Left ventricle myocardium superior (tissue), 1 donor: ENCODE results near the gene HSPB6. TPM values are rescaled to one million over a fixed set of nuclear protein-coding genes. Genes with fewer than 3 reads are reported as not detected.
A peak's percentile ranks its signal among the peaks of the same experiment; 100 is the strongest.
"Not testable (repeated sequence)": the region's sequence is repeated elsewhere in the genome, so short reads cannot be mapped to it uniquely, and the experiment has no call there.

Source experiments
- ATAC-seq: fragments of 200-7000 bp; cut with Tn5 transposase; one replicate; pipeline ENCODE4 v1.9.1; 2020; ENCODE audit warnings: mild to moderate bottlenecking, moderate library complexity
- DNase-seq: peaks from one replicate; pipeline ENCODE4 v3.0.0-alpha.2; 2020
- intact Hi-C: fragments of 100-400 bp; cut with micrococcal nuclease; formaldehyde crosslinking; loops from one replicate; pipeline ENCODE4 v1.11.0; 2022
- total RNA-seq: library from RNA; stranded (reverse); fragmentation: NEBNext Ultra II Directional; extraction: Animal tissue kit (Norgen Biotek cat#: 25700); gene quantifications from one replicate; pipeline ENCODE4 v1.2.1, GENCODE V29; 2021
- donor health status: DM: no; HTN: yes; CAD: no; lungs with severe emphysema.

Gene HSPB6
- total RNA-seq, 1 donor from 2014 or later, result 676 TPM

DNA sequence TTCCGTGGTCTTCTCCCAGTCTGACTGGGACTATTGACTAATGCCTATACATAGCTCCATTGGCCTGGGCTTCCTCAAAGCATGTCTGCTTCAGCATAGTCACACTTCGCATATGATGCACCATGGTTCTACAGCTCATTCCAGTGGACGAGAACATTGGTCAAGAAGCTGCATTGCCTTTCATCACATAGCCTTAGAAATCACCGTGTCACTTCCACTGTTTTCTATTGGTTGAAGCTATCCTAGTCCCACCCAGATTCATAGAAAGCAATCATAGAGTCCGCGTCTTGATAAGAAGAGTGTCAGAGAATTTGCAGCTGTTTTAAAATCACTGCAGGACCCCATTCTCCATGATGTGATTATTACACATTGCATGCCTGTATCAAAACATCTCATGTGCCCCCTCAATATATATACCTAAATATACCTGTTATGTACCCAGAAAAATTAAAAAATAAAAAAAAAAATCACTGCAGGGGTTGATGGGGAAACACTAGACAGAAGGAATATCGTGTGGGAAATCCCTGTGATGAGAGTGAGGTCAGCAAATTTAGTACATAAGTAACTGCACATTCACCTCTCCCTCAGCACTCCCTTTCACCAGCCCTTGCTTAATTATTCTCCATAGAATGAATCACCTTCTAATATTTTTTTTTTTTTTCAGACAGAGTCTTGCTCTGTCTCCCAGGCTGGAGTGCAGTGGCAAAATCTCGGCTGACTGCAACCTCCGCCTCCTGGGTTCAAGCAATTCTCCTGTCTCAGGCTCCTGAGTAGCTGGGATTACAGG lies 16.4 kb upstream of the HSPB6 start:
- intact Hi-C loops, result no loop called here
- ATAC-seq (no peak), DNase-seq (no peak)

DNA sequence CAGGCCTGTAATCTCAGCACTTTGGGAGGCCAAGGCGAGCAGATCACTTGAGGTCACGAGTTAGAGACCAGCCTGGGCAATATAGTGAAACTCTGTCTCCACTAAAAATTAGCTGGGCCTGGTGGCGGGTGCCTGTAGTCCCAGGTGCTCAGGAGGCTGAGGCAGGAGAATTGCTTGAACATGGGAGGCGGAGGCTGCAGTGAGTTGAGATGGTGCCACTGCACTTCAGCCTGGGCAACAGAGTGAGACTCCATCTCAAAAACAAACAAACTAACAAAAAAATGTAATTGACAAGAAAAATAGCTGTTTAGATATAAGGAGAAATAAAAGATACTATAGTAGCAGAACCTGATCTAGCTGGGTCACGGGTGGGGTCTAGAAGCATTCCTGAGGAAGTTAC lies 15.5 kb upstream of the HSPB6 start:
- intact Hi-C loops, ATAC-seq, DNase-seq: not testable (repeated sequence)

DNA sequence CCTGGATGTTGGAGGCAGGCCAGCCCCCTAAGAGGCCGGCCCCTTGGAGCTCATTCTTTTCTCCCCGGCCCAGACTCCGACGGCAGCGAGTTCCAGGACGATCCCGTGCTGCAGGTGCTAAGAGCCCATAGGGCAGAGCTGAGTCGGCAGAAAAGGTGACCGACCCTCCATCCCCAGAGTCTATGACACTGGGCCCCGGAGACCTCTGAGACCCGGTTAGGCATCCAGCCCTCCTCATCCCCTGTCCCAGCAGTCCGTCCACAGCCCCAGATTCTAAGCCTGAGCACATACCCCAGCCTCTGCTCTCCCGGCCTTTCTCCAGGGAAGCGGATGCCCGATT lies 11.2 kb upstream of the HSPB6 start:
- ATAC-seq (no peak), DNase-seq (no peak)
- intact Hi-C loops, result no loop called here

DNA sequence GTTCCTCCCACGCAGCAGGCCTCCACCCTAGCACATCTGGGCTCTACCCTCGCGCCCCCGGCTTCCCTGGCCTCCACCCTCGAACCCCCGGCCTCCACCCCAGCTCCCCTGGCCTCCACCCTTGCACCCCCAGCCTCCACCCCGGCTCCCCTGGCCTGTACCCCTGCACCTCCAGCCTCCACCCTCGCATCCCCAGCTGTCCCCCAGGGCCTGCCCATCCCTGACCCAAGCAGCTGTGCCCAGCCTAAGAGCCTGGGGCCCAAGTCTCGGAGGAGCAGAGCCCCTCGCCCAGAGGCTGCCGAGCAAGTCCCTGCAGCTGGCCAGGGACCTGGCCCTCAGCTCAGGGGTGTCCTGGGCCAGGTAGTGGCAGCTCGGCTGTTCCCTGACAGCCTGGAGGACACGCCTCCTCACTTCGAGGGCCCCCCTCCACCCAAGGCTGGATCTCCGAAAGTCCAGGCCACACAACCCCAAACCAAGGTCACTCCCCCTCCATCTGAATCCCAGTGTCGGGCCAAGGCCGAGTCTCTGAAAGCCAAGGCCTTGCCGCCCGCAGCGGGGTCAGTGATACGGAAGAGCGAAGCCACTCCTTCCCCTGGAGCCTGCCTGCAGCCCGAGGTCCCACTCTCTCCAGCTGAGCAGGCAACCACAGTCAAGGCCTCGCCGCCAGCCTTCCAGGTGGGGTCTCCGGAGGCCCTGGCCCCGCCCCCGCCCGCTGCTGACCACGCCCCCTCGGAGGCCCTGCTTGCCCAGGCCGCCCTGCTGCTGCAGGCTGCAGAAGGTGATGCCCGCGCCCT lies 10.7 kb upstream of the HSPB6 start:
- peak; percentile 70 for ATAC-seq
- DNase-seq, result no peak
- intact Hi-C loops, result no loop called here

DNA sequence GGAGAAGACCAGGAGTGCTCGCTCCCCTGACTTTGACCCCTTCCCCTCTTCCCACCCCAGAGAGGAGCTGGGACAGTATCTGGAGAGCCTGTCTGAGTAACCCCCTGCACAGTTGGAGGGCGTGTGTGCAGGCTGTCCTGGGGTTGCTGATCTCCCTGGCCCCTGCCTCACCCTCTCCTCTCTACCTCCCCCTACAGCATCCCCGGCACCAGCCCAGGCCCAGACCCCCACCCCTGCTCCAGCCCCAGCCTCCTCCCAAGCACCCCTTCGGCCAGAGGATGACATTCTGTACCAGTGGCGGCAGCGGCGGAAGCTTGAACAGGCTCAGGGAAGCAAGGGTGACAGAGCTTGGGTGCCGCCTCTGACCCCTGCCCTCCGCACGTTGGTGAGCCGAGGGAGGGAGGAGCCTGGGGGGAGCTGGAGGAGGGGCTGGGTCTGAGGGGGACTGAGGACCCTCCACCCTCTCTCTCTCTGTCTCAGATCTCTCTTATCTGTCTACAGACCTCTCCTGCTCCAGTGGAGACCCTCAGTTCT lies 9.8 kb upstream of the HSPB6 start:
- ATAC-seq (no peak), DNase-seq (no peak)
- intact Hi-C loops, result no loop called here

DNA sequence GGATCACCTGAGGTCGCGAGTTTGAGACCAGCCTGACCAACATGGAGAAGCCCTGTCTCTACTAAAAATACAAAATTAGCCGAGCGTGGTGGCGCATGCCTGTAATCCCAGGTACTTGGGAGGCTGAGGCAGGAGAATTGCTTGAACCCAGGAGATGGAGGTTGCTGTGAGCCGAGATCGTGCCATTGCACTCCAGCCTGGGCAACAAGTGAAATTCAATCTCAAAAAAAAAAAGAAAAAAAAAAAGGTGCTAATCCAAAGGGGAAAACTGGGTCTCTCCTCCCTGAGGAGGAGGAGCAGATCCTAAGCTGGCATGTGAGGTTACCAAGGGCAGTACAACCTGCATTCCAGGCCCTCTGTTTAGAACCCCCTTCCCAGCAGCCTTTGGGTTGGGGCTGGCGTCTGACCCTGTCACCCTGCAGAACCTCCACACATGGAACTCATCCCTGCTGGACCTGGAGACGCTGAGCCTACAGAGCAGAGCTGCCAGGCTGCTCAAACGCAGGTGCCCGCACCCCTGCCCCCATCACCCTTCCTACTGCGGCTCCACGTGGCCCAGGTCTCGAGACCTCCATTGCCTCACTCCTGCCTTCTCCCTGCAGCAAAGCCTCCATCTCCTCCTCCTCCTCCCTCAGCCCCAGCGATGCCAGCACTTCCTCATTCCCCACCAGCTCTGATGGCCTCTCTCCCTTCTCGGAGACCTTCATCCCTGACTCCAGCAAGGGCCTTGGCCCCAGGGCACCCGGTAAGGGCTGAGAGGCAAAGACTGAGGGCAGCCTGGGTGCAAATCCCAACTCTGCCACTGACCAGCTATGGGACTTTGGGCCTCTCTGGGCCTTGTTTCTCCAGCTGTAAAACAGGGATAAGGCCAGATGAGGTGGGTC lies 7.8 kb upstream of the HSPB6 start:
- ATAC-seq (no peak), DNase-seq (no peak)

DNA sequence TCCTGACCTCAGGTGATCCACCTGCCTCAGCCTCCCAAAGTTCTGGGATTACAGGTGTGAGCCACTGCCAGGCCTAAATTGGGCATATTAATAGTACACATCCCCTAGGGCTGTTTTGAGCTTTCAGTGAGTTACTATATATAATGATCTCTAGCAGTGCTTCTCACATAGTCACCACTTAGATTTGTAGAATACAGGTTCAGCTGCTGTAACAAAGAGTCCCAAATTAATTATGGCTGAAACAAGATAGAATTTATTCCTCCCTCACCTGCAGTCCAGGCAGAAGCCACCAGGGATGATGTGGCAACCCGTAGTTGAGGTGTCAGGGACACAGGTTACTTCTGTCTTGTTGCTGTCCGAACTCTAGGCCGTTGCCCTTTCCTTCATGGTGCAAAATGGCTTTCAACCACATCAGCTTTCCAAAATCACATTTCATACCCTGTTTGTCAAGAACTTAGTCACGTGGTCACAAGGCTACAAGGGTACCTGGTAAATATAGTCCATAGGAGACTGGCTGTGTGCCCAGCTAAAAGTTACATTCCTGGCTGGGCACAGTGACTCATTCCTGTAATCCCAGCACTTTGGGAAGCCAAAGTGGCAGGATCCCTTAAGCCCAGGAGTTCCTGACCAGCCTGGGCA lies 4.0 kb upstream of the HSPB6 start:
- intact Hi-C loops, result no loop called here
- no peak for DNase-seq
- ATAC-seq, result no peak

More for the DNA sequence above, 7.8 kb upstream of the HSPB6 start:
- intact Hi-C loops, result no loop called here

DNA sequence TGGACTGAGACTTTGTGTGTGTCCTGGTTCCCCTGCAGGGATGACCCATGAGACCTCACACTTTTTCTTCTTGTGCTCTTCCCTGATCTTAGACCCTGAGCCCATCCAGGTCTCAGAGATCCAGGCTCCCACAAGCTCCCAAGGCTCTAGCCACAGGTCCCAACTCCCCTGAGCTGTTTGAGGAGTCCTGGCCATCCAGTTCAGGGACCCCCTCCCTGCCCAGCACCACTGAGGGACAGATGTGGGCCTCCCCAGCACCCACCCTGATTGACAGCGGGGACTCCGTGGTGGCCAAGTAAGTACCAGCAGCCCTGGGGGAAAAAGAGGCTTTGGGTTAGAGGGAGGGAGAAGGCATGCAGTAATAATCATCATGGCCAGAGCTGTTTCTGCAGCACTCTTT lies 2.9 kb upstream of the HSPB6 start:
- ATAC-seq (no peak), DNase-seq (no peak)
- intact Hi-C loops, result no loop called here

DNA sequence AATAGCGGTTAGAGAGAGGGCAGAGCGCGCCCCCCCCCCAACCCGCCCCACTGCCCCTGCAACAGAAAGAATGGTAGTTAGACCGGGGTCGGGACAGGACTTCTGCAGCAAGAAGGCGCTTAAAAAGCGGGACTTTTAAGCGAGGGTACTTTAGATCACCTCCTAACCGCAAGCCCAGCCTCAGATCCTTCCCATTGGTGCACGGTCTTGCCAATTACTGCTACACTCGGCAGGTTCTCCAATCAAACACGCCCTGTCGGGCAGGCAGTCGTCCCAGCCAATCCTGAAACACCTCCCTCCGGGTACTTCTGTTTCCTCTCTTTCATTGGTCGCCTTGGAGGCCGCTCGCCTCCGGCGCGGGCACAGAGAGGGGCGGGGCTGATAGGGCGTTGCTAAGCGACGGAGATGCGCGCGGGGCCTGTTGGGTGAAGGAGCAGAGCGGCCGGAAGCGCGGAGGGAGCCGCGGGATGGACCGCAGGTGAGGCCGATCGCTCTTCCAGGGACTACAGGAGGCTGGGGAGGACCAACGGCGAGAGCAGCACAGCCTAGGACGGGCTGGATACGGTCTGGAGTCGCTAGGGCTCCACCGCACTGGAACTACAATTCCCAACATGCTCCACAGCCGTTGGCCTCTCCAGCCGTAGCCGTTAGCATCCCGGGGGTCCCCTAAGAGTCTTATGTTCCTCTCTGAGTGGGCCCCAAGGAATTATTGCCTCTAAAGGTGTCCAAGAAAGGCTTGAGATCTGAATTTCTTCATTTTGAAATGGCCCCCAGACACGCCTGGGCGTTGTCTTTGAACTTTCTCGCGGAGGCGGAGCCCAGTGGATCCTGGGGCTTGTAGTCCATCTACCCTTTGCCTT lies 1.1 kb upstream of the HSPB6 start, which contains the start of gene PROSER3:
Gene PROSER3 (plus strand): TSS at position 428 of the 860 bp plus-strand sequence. CDS start 40 bp downstream, at position 468.
- ATAC-seq, result peak; percentile 76
- intact Hi-C loops, result no loop called here

DNA sequence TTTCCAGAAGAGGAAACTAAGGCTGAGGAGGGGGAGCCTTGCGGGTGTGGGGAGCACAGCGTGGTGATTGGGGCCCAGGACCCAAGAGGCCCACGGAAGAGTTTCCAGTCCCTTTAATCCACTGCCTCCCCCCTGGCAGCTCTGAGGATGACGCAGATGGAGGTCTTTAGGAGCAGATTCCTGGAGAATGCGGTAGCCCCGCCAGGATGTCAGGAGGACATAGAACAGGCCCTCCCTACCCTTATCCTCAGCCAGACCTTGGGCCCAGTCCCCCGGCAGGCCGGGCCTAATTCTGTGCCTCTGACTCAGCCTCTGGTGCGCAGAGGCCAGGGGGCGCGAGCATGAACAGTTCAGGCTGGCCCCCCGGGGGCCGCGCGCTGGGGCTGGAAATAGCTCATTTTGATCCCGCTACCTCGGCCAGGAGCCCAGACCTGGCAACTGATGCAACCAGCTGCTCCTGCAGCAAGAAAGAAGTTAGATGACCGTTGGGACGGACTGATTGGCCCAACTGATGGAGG lies 461 bp upstream of the HSPB6 start:
- DNase-seq, result peak; percentile 93
- ATAC-seq, result peak; percentile 63
- intact Hi-C loops, result no loop called here

More for the DNA sequence above, 1.1 kb upstream of the HSPB6 start, which contains the start of gene PROSER3:
- DNase-seq, result peak; percentile 98

DNA sequence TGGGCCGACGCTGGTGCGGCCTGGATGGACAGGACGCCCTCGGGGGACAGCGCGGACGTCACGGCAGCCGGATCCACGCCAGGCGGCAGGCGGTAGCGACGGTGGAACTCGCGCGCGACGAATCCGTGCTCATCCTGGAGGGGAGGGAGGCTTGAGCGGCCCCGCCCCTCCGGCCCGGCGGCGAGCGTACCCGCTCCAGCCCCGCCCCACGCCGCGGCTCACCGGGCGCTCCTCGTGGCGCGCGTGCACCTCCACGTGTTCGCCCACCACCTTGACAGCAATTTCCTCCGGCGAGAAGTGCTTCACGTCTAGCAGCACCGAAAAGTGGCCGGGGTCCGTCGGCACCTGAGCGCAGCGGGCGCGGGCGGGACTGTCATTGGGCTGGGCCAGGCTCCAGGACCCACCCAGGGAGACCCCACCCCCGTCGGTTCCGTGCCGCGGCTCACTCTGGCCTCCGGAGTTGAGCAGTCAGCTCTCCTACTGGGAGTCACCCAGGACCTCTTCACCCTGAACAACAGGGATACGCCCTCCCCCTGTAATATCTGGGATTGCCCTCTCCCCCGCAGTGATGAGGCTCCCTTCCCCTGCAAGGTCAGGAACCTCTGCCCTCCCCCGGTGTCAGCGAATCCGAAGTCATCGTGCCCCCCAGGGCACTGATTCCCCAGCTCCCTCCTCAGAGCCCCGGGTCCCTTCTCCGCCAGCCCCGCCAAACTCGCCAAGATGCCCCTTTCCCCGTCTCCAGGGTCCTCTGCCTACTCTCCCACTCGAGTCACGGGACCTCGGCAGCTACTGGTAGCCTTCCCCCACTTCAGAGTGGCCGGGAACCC lies 1.1 kb downstream of the HSPB6 start:
- ATAC-seq (peak; percentile 52), DNase-seq (peak; percentile 95)
- intact Hi-C loops, result no loop called here

DNA sequence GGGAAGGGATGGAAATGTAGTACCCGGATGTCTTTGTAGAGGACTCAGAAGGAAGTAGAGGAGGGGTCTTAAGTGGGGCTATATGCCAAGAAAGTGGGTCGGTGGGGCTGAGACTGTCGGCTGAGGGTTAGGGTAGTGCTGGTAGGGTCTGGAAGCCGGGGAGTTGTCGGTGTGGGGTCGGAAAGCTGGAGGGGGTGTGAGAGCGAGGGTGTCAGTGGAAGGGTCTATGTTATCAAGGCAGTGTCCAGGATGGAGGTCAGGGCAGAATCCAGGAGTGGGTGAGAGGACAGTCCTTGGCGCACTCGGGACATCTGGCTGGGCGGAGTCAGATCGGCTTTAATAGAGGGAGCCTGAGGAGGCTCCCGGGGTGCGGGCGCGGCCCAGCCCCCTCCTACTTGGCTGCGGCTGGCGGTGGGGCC lies 1.7 kb downstream of the HSPB6 start:
- DNase-seq (no peak), ATAC-seq (no peak)
- intact Hi-C loops, result no loop called here

DNA sequence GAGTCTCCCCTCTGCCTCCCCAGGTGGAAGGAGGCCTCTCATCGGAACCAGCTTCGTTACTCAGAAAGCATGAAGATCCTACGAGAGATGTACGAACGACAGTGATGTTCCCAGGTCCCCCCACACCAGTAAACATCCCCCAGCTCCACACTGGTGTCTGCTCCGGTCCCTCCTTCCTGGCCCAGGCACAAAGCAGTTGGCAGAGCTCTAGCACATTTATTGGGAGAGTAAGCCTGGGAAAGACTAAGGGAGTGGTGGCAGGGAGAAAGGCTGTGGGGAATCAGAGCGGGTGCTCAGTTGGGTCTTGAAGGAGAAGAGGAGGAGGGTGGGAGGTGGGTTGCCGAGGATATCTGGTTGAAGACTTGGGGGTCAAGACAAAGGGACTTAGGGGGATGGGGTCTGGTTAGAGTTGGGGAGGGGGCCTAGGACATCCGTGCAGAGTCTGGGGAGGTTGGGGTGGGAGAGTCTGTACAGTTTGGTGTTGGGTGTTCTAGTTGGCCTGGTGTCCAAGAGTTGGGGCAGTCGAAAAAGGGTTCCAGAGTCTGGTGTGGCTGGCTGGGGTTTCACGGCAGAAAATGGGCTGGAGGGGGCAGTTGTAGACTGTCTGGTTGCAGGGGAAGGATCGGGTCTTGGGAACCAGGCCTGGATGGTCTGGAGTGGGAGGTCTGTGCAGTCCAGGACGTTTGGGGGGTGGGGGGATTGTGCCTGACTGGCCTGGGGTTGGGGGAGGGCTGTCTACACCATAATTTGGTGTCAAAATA lies 2.3 kb downstream of the HSPB6 start:
- ATAC-seq, result no peak
- intact Hi-C loops, result no loop called here
- no peak for DNase-seq

DNA sequence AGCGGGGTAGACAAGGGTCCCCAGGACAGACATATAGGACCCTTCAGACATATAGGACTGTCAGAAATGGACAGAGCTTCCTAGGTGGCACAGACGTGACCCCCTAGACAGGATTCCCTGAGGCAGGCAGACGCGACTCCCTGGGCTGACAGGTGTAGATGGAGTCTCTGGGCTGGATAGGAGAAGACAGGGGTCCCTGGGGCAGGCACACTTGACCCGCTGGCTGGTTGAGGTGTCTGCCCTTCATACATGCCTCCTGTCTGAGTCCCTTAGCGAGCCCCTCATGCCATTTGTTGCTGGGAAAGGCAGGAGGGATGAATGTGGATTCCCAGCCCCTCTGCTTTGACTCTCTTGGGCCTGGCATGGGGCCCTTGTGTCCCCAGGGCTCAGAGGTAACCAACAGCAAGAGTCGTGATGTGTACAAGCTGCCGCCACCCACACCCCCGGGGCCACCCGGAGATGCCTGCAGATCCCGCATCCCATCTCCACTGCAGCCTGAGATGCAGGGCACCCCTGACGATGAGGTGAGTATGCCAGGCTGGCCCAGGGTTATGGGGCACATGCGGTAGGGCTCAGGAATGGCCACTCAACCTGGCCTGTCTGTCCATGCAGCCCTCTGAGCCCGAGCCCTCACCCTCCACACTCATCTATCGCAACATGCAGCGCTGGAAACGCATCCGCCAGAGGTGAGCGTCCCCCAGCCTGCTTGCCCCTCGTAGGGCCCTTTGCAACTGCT lies 3.0 kb downstream of the HSPB6 start:
- ATAC-seq (no peak), DNase-seq (no peak)
- intact Hi-C loops, result no loop called here

DNA sequence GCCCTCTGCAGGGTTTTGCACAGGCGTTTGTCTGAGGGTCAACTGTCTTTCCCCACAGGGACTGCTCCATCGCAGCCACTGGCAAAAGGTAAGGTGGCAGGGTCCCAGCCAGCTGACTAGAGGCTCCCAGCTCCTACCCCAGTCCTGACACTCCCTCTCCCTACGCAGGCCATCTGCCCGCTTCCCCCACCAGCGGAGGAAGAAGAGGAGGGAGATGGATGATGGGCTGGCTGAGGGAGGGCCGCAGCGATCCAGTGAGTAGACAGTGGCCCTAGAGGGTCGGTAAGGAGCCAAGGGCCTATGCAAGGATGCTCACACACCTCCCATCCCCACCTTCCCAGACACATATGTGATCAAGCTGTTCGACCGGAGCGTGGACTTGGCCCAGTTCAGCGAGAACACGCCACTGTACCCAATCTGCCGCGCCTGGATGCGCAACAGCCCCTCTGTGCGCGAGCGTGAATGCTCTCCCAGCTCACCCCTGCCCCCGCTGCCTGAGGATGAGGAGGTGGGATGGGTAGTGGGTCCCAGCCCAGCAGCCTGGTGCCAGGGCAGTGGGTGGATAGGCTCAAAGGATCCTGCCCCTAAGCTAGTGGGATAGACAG lies 4.0 kb downstream of the HSPB6 start:
- ATAC-seq (no peak), DNase-seq (no peak)
- intact Hi-C loops, result no loop called here
